HepG2 (cell line): ENCODE data around the gene LUZP2. TPM values are rescaled to one million over a fixed set of nuclear protein-coding genes. Genes with fewer than 3 reads are reported as not detected.

ENCODE experiments used
- PAXIP1 ChIP-seq: sonication (generic); formaldehyde crosslinking; conservative IDR thresholded peaks from 2 replicates; pipeline ENCODE4 v1.4.0; 2020; ENCODE audit warnings: mild to moderate bottlenecking, missing genetic modification reagents, moderate library complexity
- TMF1 ChIP-seq: sonication (generic); formaldehyde crosslinking; IDR thresholded peaks from 2 replicates; pipeline ENCODE4 v1.8.1; 2022; ENCODE audit warnings: low read depth, missing genetic modification reagents
- ZBTB42 ChIP-seq: sonication (generic); formaldehyde crosslinking; IDR thresholded peaks from 2 replicates; pipeline ENCODE4 v1.5.0; 2020; ENCODE audit warnings: mild to moderate bottlenecking, missing genetic modification reagents
- ZNF280D ChIP-seq: sonication (generic); formaldehyde crosslinking; IDR thresholded peaks from 2 replicates; pipeline ENCODE4 v1.5.1; 2020; ENCODE audit warnings: mild to moderate bottlenecking, missing genetic modification reagents
- ZNF513 ChIP-seq: sonication (generic); formaldehyde crosslinking; conservative IDR thresholded peaks from 2 replicates; pipeline ENCODE4 v1.5.0; 2020; ENCODE audit warnings: missing genetic modification reagents
- ZNF770 ChIP-seq: sonication (generic); formaldehyde crosslinking; IDR thresholded peaks from 2 replicates; pipeline ENCODE4 v1.5.0; 2020; ENCODE audit warnings: mild to moderate bottlenecking, missing genetic modification reagents
- polyA plus RNA-seq, 8 experiments: library from polyadenylated mRNA; depleted of rRNA in 3 of 8; stranded (reverse) in 7 of 8; unstranded in 1 of 8; fragments of >200 nt; fragmentation: Illumina TruSeq in 4 of 8; extraction: Trizol in 4 of 8; gene quantifications; 2 replicates each; pipeline versions ENCODE4 v1.2.1 to v1.2.3, GENCODE V29; 2011 to 2016; ENCODE audit warnings: low read depth in 4 of 8, missing spikeins in 1 of 8, mixed read lengths in 1 of 8; ENCODE audit not compliant: insufficient read depth in 1 of 8
- total RNA-seq, 5 experiments: library from RNA; depleted of rRNA; stranded (reverse); fragments of >200 nt; fragmentation: Illumina TruSeq; extraction: Trizol; gene quantifications; 2 replicates each; pipeline ENCODE4 v1.2.3, GENCODE V29; 2016; ENCODE audit warnings: low read depth in 1 of 5

The LUZP2 gene
- total and polyA plus RNA-seq, 2 of the 13 experiments (the other 11 are each of a cell fraction or from before 2014, with no cell fraction given) = not detected

- TF ChIP-seq ZNF770 (CRISPR knock-in tag) (no peak), ZNF280D (CRISPR knock-in tag) (no peak), PAXIP1 (CRISPR knock-in tag) (no peak), ZBTB42 (CRISPR knock-in tag) (no peak), TMF1 (no peak), ZNF513 (no peak)
These were observed 126.3 kb downstream of the LUZP2 start (continued) for GRCh38 chr11:24623121-24623520.
